ENCODE results near the gene DEPDC5.
"Not testable (repeated sequence)": the region's sequence is repeated elsewhere in the genome, so short reads cannot be mapped to it uniquely, and the experiment has no call there.

DEPDC5 gene

GRCh38 chr22:31749636-31750364 lies 4.0 kb upstream of the DEPDC5 start, which contains the start of gene PRR14L:
TSS of gene PRR14L (minus strand) at chr22:31750132. CDS start at chr22:31738860, 11,272 bp downstream.
- peak; percentile 99 for DNase-seq

- DNase-seq, result no peak
Measured at GRCh38 chr22:31750365-31751284, 3.2 kb upstream of the DEPDC5 start.

- DNase-seq, result no peak
Measured at GRCh38 chr22:31752096-31752847, 1.5 kb upstream of the DEPDC5 start.

- DNase-seq, result no peak
Measured at GRCh38 chr22:31753005-31753633, 700 bp upstream of the DEPDC5 start.

- no peak for DNase-seq
Measured at GRCh38 chr22:31754813-31755212, 994 bp downstream of the DEPDC5 start.

GRCh38 chr22:31757265-31757664 lies 3.4 kb downstream of the DEPDC5 start:
- DNase-seq, result no peak

- DNase-seq, result not testable (repeated sequence)
Measured at GRCh38 chr22:31758860-31759259, 5.0 kb downstream of the DEPDC5 start.

- no peak for DNase-seq
Measured at GRCh38 chr22:31764785-31765184, 11.0 kb downstream of the DEPDC5 start.

GRCh38 chr22:31768422-31769059 lies 14.7 kb downstream of the DEPDC5 start:
- no peak for DNase-seq

GRCh38 chr22:31773416-31773815 lies 19.6 kb downstream of the DEPDC5 start:
- DNase-seq, result no peak

- no peak for DNase-seq
Measured at GRCh38 chr22:31776231-31776630, 22.4 kb downstream of the DEPDC5 start.

- DNase-seq, result no peak
Measured at GRCh38 chr22:31789803-31790202, 36.0 kb downstream of the DEPDC5 start.

GRCh38 chr22:31790240-31790639 lies 36.4 kb downstream of the DEPDC5 start:
- no peak for DNase-seq

- DNase-seq, result not testable (repeated sequence)
Measured at GRCh38 chr22:31799358-31799757, 45.5 kb downstream of the DEPDC5 start.

- no peak for DNase-seq
Measured at GRCh38 chr22:31800065-31800464, 46.2 kb downstream of the DEPDC5 start.

GRCh38 chr22:31800861-31801260 lies 47.0 kb downstream of the DEPDC5 start:
- not testable (repeated sequence) for DNase-seq

GRCh38 chr22:31802575-31802974 lies 48.8 kb downstream of the DEPDC5 start:
- DNase-seq, result no peak

- no peak for DNase-seq
Measured at GRCh38 chr22:31806751-31807150, 52.9 kb downstream of the DEPDC5 start.

- DNase-seq, result no peak
Measured at GRCh38 chr22:31812977-31813605, 59.3 kb downstream of the DEPDC5 start.

GRCh38 chr22:31813898-31814297 lies 60.1 kb downstream of the DEPDC5 start:
- not testable (repeated sequence) for DNase-seq

GRCh38 chr22:31814942-31815341 lies 61.1 kb downstream of the DEPDC5 start:
- DNase-seq, result no peak

Measured in activated CD4-positive, alpha-beta T cell treated with anti-CD3 and anti-CD28 coated beads for 4 hours (primary cell).